ENCODE measurements around the gene SDK2.

SDK2 gene

DNA sequence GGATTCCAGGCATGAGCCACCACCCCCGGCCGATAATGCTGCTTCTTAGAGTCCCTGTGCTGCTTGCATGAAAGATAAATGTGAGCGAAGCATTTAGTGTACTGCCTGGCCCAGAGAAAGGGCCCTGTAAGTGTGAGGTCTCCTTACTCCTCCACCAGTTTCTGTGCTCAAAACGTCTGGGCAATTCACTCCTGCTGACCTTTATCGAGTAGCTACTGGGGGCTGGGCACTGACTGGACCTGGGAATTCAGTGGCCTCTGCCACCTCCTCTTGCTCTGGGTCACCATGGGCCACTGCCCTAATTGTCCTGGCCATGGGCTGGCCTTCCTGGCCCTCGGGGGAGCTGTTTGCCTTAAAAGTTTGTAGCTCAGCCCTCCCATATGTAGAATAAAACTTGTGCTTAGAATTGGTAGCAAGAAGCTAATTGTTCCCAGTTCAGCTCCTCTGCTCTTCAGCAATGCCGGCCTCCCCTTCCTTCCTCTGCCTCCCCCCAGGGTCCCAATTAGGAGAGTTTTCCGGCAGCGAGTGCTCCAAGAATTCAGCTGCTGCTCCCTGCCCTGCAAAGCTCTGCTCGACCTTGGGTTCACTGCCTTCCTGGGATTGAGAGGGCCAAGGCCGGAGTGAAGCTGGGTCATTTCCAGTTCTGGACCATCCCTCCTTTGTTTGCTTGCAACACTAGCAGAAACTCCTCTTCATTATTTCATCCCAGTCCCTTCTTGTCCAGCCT, 233.5 kb downstream of the SDK2 start:
- no peak for DNase-seq

DNA sequence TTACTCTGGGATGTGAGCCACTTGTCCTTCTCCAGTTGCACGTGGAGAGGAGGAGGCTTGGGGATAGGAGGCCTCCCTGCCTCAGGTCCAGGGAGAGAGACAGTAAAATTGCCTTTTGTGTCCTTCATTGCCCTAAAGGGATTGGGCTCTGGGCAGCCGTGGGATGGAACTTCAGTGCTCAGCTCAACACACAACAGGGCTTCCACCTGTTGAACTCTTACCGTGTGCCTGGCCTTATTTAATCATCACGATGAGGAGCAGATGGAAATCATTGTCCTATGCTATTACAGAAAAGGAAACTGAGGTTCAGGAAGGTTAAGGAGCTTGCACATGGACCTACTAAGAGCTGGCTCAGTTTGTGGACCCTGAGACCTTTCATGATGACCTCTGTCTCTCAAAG, 240.0 kb downstream of the SDK2 start:
- DNase-seq = no peak

DNA sequence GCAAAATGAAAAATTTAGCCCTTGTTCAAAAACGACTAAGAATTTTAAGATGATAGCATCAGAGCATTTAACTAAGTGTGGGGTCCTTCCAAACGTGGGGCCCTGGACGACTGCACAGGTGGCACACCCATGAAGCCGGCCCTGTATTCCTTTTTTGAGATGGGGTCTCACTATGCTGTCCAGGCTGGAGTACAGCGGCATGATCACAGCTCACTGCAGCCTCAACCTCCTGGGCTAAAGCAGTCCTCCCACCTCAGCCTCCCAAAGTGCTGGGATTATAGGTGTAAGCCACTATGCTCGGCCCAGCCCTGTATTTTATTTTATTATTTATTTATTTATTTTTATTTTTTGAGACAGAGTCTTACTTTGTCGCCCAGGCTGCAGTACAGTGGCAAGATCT, 241.8 kb downstream of the SDK2 start:
- no peak for DNase-seq

DNA sequence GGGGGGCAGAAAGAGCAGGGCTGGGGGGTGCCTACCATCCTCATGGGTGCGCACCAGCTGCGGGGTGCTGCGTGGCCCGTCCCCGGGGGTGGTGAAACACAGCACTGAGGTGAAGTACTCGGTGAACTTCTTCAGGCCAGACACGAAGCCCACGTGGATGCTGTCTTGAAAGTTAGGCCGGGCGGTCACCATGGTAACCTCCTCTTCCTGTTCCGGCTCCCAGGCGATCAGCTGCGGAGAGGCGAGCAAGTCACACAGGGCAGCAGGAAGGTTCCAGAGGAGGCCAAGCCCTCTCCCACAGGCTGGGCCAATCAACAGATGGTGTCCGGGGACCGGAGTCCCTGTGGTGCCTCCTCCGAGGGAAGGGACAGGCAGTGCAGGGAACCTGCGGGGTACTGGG, 242.3 kb downstream of the SDK2 start:
- no peak for DNase-seq

DNA sequence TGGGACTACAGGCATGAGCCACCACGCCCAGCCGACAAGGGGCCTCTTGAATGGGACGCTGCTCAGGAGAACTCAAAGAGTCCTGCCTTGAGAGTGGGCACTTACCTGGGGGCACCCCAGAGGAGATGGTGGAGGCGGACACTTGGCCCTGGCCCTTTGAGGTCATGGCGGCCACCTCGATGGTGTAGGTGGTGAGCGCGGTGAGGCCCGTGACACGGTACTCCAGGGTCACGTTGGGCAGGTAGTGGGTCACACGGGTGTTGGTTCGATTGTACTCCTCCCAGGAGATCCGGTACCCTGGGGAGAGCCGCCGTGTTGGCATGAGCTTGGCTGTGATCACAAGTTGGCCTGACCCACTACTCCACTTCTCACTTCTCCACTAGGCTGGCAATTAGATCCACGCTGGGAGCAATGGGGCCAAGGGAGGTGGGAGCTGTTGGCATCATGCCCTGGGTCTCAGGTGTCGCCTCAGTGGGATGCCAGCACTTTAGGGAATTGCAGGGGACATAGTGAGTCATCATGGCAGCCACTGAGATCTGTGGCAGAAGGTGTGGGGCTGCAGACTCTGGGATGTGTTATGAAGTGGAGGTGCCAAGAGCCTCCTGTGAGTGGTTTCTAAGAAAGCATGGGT, 243.2 kb downstream of the SDK2 start:
- no peak for DNase-seq

DNA sequence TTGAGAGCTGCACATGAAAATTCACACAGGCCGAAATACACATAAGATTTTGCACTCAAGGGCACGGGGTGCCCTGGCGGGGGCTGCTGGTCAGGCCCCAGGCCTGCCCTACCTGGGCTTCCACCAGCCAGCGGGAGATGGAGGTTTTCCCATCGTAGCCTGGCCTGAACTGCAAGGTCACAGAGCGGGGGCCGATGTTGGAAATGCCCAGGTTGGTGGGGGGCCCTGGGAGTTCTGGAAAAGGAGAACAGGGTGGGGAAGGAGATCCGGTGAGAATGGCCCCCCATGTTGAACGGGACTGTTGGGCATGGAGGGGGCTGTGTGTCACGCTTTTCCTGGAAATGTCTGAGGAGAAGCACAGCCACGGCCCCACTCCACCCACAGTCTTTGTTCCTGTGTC, 245.2 kb downstream of the SDK2 start:
- DNase-seq = no peak

DNA sequence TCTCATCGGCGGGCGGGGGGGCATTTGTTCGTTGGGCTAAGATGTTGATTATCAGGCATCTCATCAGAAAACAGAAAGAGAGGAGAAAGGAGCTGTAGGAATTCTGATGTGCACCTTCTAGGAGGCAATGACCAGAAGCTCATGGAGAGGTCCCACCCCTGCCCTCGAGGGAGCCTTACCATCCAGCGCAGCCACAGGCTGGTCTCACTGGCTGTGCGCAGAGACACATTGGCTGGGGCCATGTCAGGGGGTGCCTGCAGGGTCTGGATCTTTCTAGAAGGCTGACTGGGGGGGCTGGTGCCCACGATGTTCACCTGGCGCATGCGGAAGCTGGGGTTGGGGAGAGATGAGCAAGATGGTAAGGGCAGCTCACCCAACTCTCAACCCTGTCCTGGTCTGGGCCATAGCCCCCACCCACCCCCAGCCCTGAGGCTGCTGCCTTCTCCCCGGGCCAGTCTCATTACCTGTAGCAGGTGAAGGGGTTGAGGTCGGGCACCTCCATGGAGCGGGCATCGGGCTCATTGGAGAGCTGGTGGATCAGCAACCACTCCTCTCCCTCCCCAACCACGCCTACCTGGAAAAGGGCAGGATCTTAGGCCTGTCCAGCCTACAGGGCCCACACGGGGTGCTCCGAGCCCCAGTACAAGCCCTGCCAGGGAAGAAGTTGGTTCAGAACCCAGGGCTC, 246.2 kb downstream of the SDK2 start:
- no peak for DNase-seq

DNA sequence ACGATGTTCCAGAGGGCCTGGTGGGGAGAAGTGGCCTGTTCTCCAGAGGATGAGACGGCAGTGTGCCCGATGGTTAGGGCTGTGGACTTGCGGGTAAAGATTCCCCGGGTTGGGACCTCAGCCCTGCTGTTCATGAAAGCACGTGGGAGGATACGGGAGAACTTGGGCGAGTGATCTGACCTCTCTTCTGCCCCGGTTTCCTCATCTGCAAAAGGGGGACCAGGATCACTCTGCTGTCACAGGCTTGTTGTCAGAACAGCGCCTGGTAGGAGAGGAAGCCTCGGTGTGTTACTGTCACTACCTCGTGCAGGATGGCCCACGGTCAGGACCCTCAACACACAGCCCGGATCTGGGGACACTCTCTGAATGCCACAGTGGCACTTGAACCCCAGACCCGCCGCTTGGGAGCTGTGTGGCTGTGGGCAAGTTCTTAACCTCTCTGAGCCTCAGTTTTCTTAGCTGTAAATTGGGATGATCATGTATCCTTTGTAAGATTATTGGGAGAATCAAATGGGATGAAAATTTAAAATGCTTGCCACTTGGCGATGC, 246.9 kb downstream of the SDK2 start:
- no peak for DNase-seq

DNA sequence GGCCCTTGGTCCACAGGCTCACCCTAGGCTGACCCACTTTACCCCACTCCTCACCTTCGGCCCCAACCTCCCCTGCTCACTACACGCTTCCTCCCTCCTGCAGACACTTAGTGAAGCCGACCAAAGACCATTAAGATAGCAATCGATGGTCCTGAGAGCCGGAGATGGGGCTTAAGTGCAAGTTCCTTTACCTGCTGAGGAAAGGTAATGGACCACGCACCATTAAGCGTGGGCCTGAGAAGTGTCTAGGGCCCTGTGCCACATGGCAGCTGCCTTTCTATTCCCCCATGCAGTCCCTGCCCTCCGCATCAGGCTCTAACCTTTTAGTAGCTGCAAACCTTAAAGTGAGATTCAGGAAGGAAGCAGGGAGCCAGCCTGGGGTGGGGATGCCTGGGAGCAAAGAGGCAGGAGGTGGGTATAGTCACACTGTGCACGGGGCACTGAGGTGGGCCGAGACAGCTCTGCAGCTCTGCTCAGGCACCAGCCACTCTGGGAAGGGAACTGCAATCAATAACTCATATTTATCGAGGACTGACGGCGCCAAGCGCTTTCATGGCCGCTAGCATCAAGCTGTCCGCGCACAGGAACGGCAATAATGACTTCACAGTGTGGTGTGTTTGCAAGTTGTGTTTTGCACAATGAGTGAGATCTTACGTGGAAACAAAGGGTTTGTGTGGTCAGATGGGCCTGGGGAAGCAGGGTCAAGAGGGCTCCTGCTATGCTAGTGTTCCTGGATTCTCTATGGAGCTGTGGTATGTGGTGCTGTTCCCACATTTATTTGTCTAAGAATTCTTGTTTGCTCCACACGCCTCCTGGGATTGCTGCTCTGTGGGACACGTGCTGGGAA, 247.6 kb downstream of the SDK2 start:
- no peak for DNase-seq

DNA sequence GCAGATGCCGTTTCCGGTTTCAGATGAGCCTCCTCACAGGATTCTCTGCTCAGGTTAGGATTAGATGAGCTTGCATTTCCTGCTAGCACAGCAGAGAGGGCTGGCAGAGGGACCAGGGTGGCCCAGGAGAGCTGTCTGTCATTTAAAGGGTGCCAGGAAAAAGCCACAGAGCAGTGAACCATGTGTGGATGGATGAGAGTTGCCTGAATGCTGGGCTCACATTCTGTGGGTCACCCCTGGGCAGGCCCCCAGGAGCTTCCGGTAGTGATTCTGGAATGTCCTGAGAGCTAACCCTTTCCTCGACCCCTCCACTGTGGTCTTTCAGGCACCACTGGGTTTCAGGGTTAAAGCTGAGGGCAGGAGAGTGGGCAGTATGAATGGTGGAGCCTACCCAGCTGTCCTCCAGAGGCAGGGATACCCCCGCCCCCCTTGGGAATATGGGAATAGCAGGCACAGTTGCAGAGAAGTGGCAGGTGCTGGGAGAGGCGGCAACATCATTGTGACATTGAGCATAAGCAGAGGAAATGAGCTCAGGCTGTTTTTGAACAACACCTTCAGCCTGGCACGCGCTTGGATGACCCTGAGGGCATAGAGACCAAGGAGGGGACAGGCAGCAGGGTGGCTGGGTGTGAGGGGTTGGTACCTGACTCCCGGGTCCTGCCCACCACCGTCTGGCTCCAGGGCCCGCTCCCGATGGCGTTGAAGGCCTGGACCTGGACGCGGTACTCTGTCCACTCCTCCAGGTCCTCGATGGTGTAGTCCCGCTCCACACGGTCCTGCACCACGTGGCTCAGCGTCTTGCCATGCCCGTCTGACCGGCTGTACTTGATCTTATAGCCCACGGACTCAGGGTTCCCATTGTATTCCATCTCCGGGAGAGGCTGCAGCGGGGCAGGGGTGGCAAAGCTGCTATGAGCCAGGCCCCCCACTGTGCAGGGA, 249.5 kb downstream of the SDK2 start:
- DNase-seq = no peak

DNA sequence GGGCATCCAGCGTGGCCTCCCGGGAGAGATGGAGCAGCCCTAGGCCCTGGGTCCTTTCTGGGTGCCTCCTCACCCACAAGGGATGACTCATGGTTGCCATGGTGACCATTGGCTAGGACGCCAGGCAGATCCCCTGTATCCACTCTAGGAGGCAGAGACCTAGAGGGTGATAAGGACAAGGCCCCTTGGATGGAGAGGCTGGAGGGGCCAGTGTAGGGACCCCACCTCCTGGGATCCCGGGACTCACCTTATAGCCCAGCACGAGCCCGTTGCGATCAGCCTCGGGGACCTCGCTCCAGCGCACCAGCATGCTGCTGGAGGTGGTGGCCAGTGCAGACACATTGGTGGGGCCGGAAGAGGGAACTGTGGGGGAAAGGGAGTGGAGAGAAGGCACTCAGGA, 250.3 kb downstream of the SDK2 start:
- no peak for DNase-seq

DNA sequence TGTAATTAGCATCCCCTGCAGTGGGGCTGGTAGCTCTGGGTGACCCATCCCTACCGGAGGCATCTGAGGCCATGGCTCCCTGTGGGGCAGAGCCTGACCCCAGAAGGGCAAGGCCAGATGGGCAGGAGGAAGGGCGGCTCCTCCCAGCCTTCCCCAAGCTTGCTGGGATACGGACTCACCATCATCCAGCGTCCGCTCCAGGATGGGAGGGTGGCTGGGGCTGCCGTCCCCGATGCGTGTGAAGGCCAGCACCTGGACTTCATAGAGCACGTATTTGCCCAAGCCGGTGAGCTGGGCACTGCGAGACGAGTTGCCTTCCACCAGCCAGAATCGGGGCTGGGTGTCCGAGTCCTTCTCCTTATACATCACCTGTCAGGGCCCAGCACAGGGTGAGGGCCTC, 250.9 kb downstream of the SDK2 start:
- no peak for DNase-seq

DNA sequence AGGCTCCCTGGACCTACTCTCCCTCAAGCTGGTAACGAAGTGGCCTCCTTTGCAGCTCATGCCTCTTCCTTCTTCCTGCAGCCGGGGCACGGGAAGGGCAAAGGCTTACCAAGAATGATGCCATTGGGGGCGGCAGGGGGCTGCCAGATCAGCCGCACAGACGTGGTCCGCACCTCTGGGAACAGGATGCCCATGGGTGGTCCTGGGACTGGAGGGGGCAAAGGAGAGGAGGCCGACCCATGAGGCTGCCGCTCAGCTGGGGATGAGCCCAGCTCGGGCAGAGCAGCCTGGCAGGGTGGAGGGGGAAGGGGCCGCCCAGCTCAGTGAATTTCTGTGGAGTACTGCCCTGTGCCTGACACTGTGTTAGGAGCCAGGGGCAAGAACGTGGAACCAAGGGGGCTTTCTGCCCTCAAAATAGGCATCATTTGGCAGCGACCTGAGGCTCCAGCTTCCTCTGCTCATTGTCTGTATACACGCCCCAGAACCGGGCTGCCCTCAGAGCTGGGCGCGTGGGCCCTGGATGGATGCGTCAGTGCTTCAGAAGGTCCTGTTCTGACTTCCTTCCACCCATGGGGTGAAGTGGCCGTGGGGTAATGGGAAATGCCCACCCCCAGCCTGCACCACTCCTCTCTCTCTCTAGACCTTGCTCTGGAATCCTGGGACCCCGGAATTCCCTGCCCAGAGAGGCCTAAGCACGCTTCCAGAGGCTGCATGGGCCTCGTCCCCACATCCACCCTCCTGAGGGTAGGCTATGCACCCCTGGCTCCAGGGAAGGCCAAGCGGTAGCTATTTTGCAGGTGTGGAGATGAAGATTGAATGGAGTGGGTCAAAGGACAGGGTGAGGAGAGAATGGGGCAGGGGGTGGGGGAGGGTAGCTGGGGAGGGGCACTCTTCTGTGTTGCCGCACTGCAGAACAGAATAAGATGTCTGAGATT, 252.6 kb downstream of the SDK2 start:
- DNase-seq = no peak

DNA sequence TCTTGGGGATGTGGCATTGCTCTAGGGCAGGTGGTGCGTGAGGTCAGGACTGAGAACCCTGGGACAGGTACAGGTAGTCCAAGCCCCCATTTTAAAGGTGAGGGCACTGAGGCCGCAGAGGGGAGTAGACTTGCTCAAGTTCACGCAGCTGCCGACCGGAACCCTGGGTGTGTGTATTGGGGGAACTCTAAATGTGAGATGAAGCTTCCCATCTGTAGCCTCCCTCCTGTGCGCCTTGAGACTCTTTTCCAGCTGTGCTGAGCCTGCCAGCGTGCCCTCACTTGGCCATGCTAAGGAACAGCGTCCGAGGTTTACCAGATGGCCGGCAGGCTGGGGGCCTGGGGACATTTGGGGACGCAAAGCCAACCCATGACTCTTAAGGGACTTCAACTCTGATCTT, 253.4 kb downstream of the SDK2 start:
- no peak for DNase-seq

DNA sequence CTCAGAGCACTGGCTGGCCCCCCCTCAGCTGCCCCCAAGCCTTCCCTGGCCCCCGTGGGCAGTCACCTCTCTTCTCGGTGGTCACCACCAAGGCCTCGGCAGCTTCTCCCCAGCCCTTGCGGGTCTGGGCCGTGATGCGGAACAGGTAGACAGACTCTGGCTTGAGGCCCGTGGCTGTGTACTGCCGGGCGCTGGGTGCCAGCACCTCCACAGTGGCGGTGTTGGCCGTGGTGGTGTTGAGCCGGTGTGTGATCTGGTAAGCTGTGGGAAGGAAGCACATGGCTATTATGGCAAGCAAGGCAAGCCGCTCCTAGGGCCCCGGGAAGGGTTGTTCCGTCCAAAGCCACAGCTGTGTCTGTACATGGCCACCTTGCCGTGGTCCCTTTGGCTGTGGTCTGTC, 254.0 kb downstream of the SDK2 start:
- DNase-seq = no peak

DNA sequence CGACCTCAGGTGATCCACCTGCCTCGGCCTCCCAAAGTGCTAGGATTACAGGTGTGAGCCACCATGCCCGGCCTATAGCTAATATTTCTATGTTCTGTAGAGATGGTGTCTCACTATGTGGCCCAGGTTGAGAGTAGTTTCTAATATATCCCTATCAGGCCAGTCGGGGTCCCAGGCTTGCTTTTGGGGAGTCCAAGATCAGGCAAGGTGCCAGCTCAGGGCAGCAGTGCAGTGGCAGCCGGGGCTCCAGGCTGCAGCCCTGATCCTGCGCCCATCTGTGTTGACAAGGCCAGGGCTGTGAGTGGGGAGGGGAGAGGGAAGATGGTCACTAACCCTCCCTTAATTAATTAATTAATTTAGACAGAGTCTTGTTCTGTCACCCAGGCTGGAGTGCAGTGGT, 254.8 kb downstream of the SDK2 start:
- no peak for DNase-seq

DNA sequence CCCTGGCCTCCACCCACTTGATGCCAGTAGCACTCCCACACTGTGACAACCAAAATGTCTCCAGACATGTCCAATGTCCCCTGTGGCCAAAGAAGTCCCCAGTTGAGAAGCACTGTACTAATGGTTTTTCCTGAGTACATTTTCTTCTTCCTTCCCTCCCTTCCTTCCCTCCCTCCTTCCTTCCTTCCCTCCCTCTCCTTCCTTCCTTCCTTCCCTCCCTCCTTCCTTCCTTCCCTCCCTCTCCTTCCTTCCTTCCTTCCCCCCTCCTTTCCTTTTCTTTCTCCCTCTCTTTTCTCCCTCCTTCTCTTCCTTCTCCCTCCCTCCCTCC, 255.7 kb downstream of the SDK2 start:
- no peak for DNase-seq

DNA sequence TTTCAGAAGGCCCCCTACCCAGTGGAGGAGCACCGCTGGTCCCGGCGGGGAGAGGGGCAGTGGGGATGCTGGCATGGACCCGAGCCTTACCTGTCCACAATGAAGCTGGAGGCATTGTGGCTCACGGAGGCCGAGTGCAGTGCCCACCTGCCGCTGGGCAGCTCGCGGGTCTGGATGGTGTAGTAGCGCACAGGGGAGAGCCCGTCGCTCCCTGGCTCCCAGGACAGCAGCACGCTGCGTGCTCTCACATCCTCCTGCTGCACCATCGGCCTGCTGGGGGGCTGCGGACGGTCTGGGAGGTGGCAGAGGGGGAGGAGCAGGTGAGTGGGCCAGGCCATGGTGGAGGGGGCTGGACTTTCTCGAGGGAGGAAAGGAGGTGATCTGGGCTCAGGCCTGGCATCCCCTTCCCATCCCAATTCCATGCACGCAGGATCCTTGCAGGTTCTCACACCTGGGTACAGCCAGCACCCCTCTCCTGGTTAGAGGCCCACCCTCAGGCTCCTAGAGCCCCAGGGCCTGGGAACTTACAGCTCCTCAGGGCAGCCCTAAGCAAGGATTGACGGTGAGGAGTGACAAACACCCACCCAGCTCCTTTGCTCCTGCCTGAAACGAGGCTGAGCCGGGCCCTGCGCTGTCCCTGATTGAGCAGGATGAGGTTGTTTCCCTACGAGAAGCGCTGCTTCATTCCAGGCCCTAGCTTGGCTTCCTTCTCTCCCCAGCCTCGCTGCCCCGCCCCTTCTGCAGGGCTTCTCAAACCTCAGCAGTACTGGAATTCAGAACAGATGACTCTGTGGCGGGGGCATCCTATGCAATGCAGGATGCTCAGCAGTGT, 256.3 kb downstream of the SDK2 start:
- DNase-seq = no peak

DNA sequence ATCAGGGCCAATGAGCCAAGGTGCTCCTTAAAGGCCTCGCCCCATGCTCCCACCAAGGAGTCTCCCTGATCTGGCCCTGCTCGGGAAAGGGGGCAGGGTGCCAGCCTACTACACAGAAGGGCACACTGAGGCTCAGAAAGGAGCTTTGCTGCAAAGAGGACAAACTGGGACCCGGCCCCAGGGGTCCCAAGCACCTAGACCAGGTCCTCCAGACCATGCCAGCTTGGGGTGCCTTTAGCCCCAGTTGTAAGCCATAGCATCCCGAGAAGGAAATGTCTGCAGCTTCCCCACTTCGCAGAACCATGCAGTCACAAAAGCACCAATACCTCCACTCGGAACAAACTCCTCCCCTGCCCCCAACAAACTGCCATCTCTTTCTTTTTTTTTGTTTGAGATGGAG, 257.7 kb downstream of the SDK2 start:
- no peak for DNase-seq

DNA sequence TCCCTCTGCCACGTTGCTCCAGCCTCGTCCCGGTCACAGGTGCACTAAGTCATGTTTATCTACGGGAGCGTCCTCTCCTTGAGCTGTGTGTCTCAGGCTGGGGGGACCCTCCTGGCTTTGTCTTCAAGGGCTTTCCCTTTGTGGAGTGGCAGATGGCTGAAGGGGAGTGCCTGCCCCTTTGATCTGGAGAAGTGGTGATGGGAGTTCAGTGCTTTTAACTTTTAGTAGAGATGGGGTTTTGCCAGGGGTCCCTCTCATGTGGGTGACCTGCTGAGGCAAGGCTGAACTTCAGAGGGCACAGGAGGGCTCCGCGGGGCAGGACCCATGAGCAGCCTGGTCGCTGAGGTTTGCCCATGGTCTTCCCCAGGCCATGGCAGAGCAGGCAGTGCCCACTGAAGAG, 259.3 kb downstream of the SDK2 start:
- no peak for DNase-seq

All from hippocampal formation (tissue), 2 donors.